Parietal lobe (tissue), 2 donors: ENCODE results near the gene RAD9B. TPM values are rescaled to one million over a fixed set of nuclear protein-coding genes. Genes with fewer than 3 reads are reported as not detected.

Source experiments
- small RNA-seq: library from RNA; depleted of rRNA; stranded (forward); fragments of <200 nt; gene quantifications from one replicate; pipeline ENCODE3, GENCODE V24; 2014; ENCODE audit warnings: low replicate concordance
- total RNA-seq: library from RNA; depleted of rRNA; stranded (reverse); fragments of >200 nt; gene quantifications from one replicate; pipeline ENCODE4 v1.2.3, GENCODE V29; 2014

Gene RAD9B
- total RNA-seq = 1.3 TPM

DNA sequence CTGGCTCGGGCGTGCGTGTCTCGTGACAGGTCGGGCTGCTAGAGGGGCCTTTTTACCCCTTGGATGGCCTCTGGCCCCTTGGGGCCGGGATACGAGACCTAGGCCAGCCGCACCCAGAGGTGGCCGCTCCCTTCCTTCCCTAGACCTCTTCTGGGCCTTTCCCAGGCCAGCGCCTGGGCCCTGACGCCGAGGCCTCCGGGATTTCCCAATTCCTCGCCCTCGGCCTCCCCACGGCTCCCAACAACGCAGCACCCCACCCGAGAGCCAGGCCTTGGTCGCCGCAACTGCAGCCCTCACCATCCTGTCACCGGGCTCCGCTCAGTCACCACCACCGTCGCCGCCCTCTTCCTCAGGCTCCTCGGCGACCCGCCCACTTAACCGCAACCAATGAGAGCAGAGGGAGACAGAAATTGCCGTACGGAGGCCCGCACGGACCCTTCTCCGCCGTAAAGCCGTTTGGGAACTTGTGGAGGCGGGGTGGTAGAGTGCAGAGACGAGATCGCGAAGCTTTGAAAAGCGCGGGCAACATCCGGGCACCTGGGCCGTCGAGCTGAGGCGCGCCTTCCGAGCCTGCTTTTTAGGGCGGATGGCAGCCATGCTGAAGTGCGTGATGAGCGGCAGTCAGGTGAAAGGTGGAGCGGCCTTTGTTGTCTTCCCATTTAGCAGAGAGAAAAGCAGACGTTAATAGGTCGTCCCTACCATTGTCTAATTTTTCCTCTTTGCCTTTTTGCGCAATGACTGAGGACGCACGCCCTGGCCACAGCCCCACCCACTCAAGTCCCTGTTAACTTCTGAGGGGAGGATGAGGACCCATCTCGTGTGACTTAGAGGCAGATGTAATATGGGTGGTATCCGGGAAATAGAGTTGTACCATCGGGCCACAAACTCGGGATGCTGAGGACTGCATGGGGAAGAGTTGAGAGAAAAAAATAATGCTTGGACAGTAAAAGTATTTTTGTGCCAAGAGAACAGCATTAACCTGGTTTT, at the start of gene RAD9B, which contains the start of gene VPS29:
RAD9B (plus strand) TSS at position 580 of the 987 bp plus-strand sequence; CDS start at position 587, 7 bp downstream.
VPS29 (minus strand) TSS at position 360 of the 987 bp plus-strand sequence; CDS start at position 300, 60 bp downstream.

GRCh38 chr12:110468214-110469048, 33.7 kb upstream of the RAD9B start, which contains the start of the genes FAM216A and GPN3:
TSS of gene FAM216A (plus strand) at chr12:110468845. CDS start at chr12:110468876, 31 bp downstream.
TSS of gene GPN3 (minus strand) at chr12:110468257. CDS start at chr12:110468203, 54 bp downstream.

Small RNA genes lying within 50 kb of the gene (small RNA-seq; reads per million reads assigned to genes)
- not detected for gene RF00278

Other genes with a start within 250 kb of the RAD9B start
- gene ATP2A2, start 221.1 kb upstream of the RAD9B start, total RNA-seq = 183 TPM
- 59.5 TPM for gene ANAPC7, start 98.6 kb upstream of the RAD9B start, total RNA-seq
- gene ARPC3, start 52.0 kb upstream of the RAD9B start, total RNA-seq = 96.1 TPM
- gene GPN3, start 34.1 kb upstream of the RAD9B start, total RNA-seq = 12.5 TPM
- 30.0 TPM for gene FAM216A, start 33.5 kb upstream of the RAD9B start, total RNA-seq
- gene VPS29, start 220 bp upstream of the RAD9B start, total RNA-seq = 118 TPM
- 12.8 TPM for gene PPTC7, start 81.0 kb downstream of the RAD9B start, total RNA-seq
- gene TCTN1, start 111.8 kb downstream of the RAD9B start, total RNA-seq = 60.1 TPM
- 6.9 TPM for gene HVCN1, start 186.8 kb downstream of the RAD9B start, total RNA-seq
- 130 TPM for gene PPP1CC, start 240.6 kb downstream of the RAD9B start, total RNA-seq